H1 (cell line): ENCODE measurements around the gene ZMYM3. TPM values are rescaled to one million over a fixed set of nuclear protein-coding genes. Genes with fewer than 3 reads are reported as not detected.

Experiments
- CTCF ChIA-PET: fragments of 300-600 bp; sonication (Branson Sonifier 250); formaldehyde crosslinking; loops from one replicate; lab custom pipeline; 2021; ENCODE audit not compliant: partially characterized antibody; lab: Charles Lee
- POLR2A ChIA-PET: fragments of 300-600 bp; sonication (Branson Sonifier 250); formaldehyde crosslinking; loops from one replicate; lab custom pipeline; 2021; ENCODE audit warnings: inconsistent platforms; ENCODE audit not compliant: partially characterized antibody; lab: Charles Lee
- DNase-seq, 2 experiments: peaks; one replicate each; pipeline versions ENCODE4 v3.0.0 to v3.0.0-alpha.2; 2010 to 2022; ENCODE audit warnings: low spot score in 2 of 2, low read depth in 1 of 2, mixed read lengths in 1 of 2
- FAIRE-seq: peaks from 2 replicates; lab custom pipeline; 2011; peaks lifted over from hg19 to GRCh38; lab: Jason Lieb, UNC
- H2AFZ ChIP-seq: 2 replicates; pipeline ENCODE4 v1.8.1; 2012; ENCODE audit warnings: low read length, inconsistent platforms
- H2AK5ac ChIP-seq: 2 replicates; pipeline ENCODE4 v1.6.1; 2013; ENCODE audit warnings: low read depth, low read length
- H2BK120ac ChIP-seq: replicated peaks from 2 replicates; pipeline ENCODE3; 2013; ENCODE audit warnings: low read depth, low read length, inconsistent platforms
- H2BK12ac ChIP-seq: 2 replicates; pipeline ENCODE4 v1.6.1; 2013; ENCODE audit warnings: low read depth, low read length
- H2BK15ac ChIP-seq: 2 replicates; pipeline ENCODE4 v1.6.1; 2013; ENCODE audit warnings: low read length
- H2BK20ac ChIP-seq: 2 replicates; pipeline ENCODE4 v1.6.1; 2013; ENCODE audit warnings: low read length
- H2BK5ac ChIP-seq: 2 replicates; pipeline ENCODE4 v1.6.1; 2013; ENCODE audit warnings: low read depth, low read length
- H3K14ac ChIP-seq: 2 replicates; pipeline ENCODE4 v1.6.1; 2013; ENCODE audit warnings: inconsistent platforms; ENCODE audit not compliant: insufficient read length
- H3K18ac ChIP-seq: 2 replicates; pipeline ENCODE4 v1.6.1; 2013; ENCODE audit warnings: low read length; ENCODE audit errors: extremely low read depth
- H3K23ac ChIP-seq: 2 replicates; pipeline ENCODE4 v1.6.1; 2013; ENCODE audit warnings: inconsistent platforms; ENCODE audit not compliant: insufficient read length
- H3K23me2 ChIP-seq: 2 replicates; pipeline ENCODE4 v1.6.1; 2013; ENCODE audit warnings: low read depth, low read length
- H3K27ac ChIP-seq: 2 replicates; pipeline ENCODE4 v1.6.1; 2011; ENCODE audit warnings: low read depth, low read length, inconsistent platforms
- H3K27me3 ChIP-seq, 4 experiments: replicated peaks in 1 of 4; 1 replicate in 1 of 4; 2 replicates in 3 of 4; pipeline versions ENCODE4 v1.6.1 to v1.8.1; 2011 to 2013; ENCODE audit warnings: low read length in 3 of 4, mild to moderate bottlenecking in 3 of 4, inconsistent platforms in 2 of 4, mixed read lengths in 2 of 4, moderate library complexity in 1 of 4; ENCODE audit not compliant: control insufficient read depth in 3 of 4, insufficient read depth in 3 of 4; ENCODE audit errors: extremely low read depth in 1 of 4
- H3K36me3 ChIP-seq, 4 experiments: 2 replicates each; pipeline versions ENCODE4 v1.6.1 to v1.8.1; 2011 to 2013; ENCODE audit warnings: mild to moderate bottlenecking in 4 of 4, low read length in 3 of 4, moderate library complexity in 2 of 4, control low read depth in 1 of 4, inconsistent platforms in 1 of 4; ENCODE audit not compliant: insufficient read depth in 4 of 4, control insufficient read depth in 2 of 4
- H3K4ac ChIP-seq: replicated peaks from 2 replicates; pipeline ENCODE3; 2013; ENCODE audit warnings: low read length, low read depth, mixed read lengths, inconsistent platforms; ENCODE audit not compliant: insufficient read length
- H3K4me1 ChIP-seq, 4 experiments: replicated peaks in 1 of 4; 1 replicate in 1 of 4; 2 replicates in 3 of 4; pipeline versions ENCODE4 v1.6.1 to v1.8.1; 2011 to 2013; ENCODE audit warnings: low read length in 3 of 4, inconsistent platforms in 2 of 4, mixed read lengths in 1 of 4; ENCODE audit not compliant: insufficient read depth in 4 of 4, control insufficient read depth in 3 of 4
- H3K4me2 ChIP-seq, 2 experiments: 2 replicates each; pipeline versions ENCODE4 v1.6.1 to v1.8.1; 2011 to 2013; ENCODE audit warnings: low read depth in 2 of 2, low read length in 2 of 2, control low read depth in 1 of 2, inconsistent platforms in 1 of 2, mild to moderate bottlenecking in 1 of 2; ENCODE audit not compliant: insufficient read depth in 1 of 2
- H3K4me3 ChIP-seq, 4 experiments: fragments of 200-600, 300-600 bp in 1 of 4; sonication (generic), shearing (Covaris generic), sonication (Bioruptor Twin) in 1 of 4; 2 replicates each; pipeline versions ENCODE4 v1.5.1 to v1.8.1; 2011 to 2016; ENCODE audit warnings: low read length in 4 of 4, low read depth in 3 of 4, control low read depth in 2 of 4, inconsistent platforms in 2 of 4, mild to moderate bottlenecking in 2 of 4, mixed read lengths in 1 of 4, moderate library complexity in 1 of 4; ENCODE audit not compliant: insufficient read depth in 2 of 4; ENCODE audit errors: extremely low read depth in 1 of 4
- H3K56ac ChIP-seq: replicated peaks from 2 replicates; pipeline ENCODE3; 2013; ENCODE audit warnings: low read depth, mild to moderate bottlenecking, mixed read lengths, low read length, inconsistent platforms; ENCODE audit not compliant: insufficient read length
- H3K79me1 ChIP-seq: 2 replicates; pipeline ENCODE4 v1.6.1; 2013; ENCODE audit warnings: low read depth, low read length, control low read depth
- H3K79me2 ChIP-seq, 2 experiments: 2 replicates each; pipeline versions ENCODE4 v1.6.1 to v1.8.1; 2012 to 2013; ENCODE audit warnings: low read length in 2 of 2, mild to moderate bottlenecking in 2 of 2, inconsistent platforms in 1 of 2; ENCODE audit not compliant: insufficient read depth in 2 of 2, control insufficient read depth in 1 of 2
- H3K9ac ChIP-seq, 4 experiments: replicated peaks in 1 of 4; 1 replicate in 1 of 4; 2 replicates in 3 of 4; pipeline versions ENCODE4 v1.6.1 to v1.8.1; 2011 to 2013; ENCODE audit warnings: low read depth in 3 of 4, low read length in 3 of 4, control low read depth in 2 of 4, mild to moderate bottlenecking in 2 of 4, moderate library complexity in 2 of 4, inconsistent platforms in 1 of 4; ENCODE audit errors: extremely low read depth in 1 of 4
- H3K9me3 ChIP-seq, 2 experiments: 2 replicates each; pipeline versions ENCODE4 v1.6.1 to v1.8.1; 2012 to 2013; ENCODE audit warnings: mild to moderate bottlenecking in 2 of 2, moderate library complexity in 2 of 2, control low read depth in 1 of 2, inconsistent platforms in 1 of 2, low read depth in 1 of 2, low read length in 1 of 2, mixed read lengths in 1 of 2; ENCODE audit not compliant: insufficient read depth in 2 of 2
- H4K20me1 ChIP-seq, 2 experiments: replicated peaks in 1 of 2; 2 replicates each; pipeline versions ENCODE3 to v1.8.1; 2011 to 2013; ENCODE audit warnings: inconsistent platforms in 2 of 2, low read length in 2 of 2, mild to moderate bottlenecking in 1 of 2; ENCODE audit not compliant: insufficient read depth in 2 of 2, control insufficient read depth in 1 of 2
- H4K5ac ChIP-seq: 2 replicates; pipeline ENCODE4 v1.6.1; 2013; ENCODE audit warnings: low read length, low read depth, mixed read lengths, inconsistent platforms; ENCODE audit not compliant: insufficient read length
- H4K8ac ChIP-seq: 2 replicates; pipeline ENCODE4 v1.8.0; 2013; ENCODE audit warnings: mild to moderate bottlenecking, moderate library complexity, low read length, inconsistent platforms; ENCODE audit not compliant: insufficient read depth; ENCODE audit errors: extremely low read depth
- H4K91ac ChIP-seq: replicated peaks from 2 replicates; pipeline ENCODE3; 2013; ENCODE audit warnings: low read length, mixed read lengths, inconsistent platforms; ENCODE audit not compliant: insufficient read length
- BACH1 ChIP-seq: IDR thresholded peaks from 2 replicates; pipeline ENCODE4 v1.6.1; 2012; ENCODE audit warnings: low read length, improper control_type of control experiment
- MAX ChIP-seq: IDR thresholded peaks from 2 replicates; pipeline ENCODE4 v1.6.1; 2012; ENCODE audit warnings: inconsistent platforms
- PHF8 ChIP-seq: fragments of 200-600 bp; sonication (generic); conservative IDR thresholded peaks from 2 replicates; pipeline ENCODE4 v1.7.1; 2012; ENCODE audit warnings: low read depth, mild to moderate bottlenecking, inconsistent platforms, low read length, moderate library complexity
- POU5F1 ChIP-seq: IDR thresholded peaks from 2 replicates; pipeline ENCODE4 v1.6.1; 2011; ENCODE audit warnings: low read depth, mild to moderate bottlenecking, low read length, moderate library complexity
- RBBP5 ChIP-seq: IDR thresholded peaks from 2 replicates; pipeline ENCODE4 v1.7.1; 2012; ENCODE audit warnings: low read depth, mild to moderate bottlenecking, inconsistent platforms, low read length, moderate library complexity, borderline replicate concordance
- SP2 ChIP-seq: IDR thresholded peaks from 2 replicates; pipeline ENCODE4 v1.6.1; 2012; ENCODE audit warnings: mild to moderate bottlenecking, low read length, inconsistent platforms
- TBP ChIP-seq: IDR thresholded peaks from 2 replicates; pipeline ENCODE4 v1.6.1; 2011; ENCODE audit warnings: low read depth, low read length, improper control_type of control experiment
- TCF12 ChIP-seq: IDR thresholded peaks from 2 replicates; pipeline ENCODE4 v1.6.1; 2011; ENCODE audit warnings: low read depth, mild to moderate bottlenecking, low read length
- TEAD4 ChIP-seq: IDR thresholded peaks from 2 replicates; pipeline ENCODE4 v1.6.1; 2012; ENCODE audit warnings: low read depth, low read length, inconsistent platforms, mixed read lengths
- YY1 ChIP-seq: IDR thresholded peaks from 2 replicates; pipeline ENCODE4 v1.6.1; 2011; ENCODE audit warnings: low read depth, mild to moderate bottlenecking, low read length
- WGBS, 2 experiments: shearing (Covaris generic) in 1 of 2; methylation state at CpG; one replicate each; pipeline versions ENCODE4 v1.1.6 to v1.1.7; 2013 to 2015; ENCODE audit warnings: low lambda C conversion rate in 2 of 2, mixed read lengths in 2 of 2, inconsistent platforms in 1 of 2, low coverage in 1 of 2, missing lambda C conversion rate in 1 of 2; ENCODE audit not compliant: insufficient replicate concordance in 2 of 2, insufficient coverage in 1 of 2, insufficient read length in 1 of 2; ENCODE audit errors: extremely low coverage in 1 of 2, missing lambda C conversion rate in 1 of 2; 5-methylcytosine and 5-hydroxymethylcytosine counted together
- polyA plus RNA-seq, 7 experiments: library from polyadenylated mRNA; depleted of rRNA in 3 of 7; stranded (reverse) in 5 of 7; unstranded in 2 of 7; fragments of >200 nt in 5 of 7; fragments of 200-250 nt in 2 of 7; gene quantifications; 1 replicate in 5 of 7; 2 replicates in 1 of 7; 4 replicates in 1 of 7; pipeline versions ENCODE4 v1.2.1 to v1.2.3, GENCODE V29; 2011 to 2013; ENCODE audit warnings: missing spikeins in 2 of 7, mixed read lengths in 2 of 7
- total RNA-seq: library from RNA; stranded (reverse); fragmentation: NEBNext Ultra II Directional; extraction: Animal tissue kit (Norgen Biotek cat#: 25700); gene quantifications from 2 replicates; pipeline ENCODE4 v1.2.1, GENCODE V29; 2021
- TF ChIP-seq, protein P1 (sequence below): IDR thresholded peaks from 2 replicates; pipeline ENCODE4 v1.6.1; 2011; ENCODE audit warnings: low read length, improper control_type of control experiment

Gene ZMYM3
- total and polyA plus RNA-seq, 2 of the 8 experiments (the other 6 are each of a cell fraction or from before 2014, with no cell fraction given) = 56.7 to 82.0 TPM

DNA sequence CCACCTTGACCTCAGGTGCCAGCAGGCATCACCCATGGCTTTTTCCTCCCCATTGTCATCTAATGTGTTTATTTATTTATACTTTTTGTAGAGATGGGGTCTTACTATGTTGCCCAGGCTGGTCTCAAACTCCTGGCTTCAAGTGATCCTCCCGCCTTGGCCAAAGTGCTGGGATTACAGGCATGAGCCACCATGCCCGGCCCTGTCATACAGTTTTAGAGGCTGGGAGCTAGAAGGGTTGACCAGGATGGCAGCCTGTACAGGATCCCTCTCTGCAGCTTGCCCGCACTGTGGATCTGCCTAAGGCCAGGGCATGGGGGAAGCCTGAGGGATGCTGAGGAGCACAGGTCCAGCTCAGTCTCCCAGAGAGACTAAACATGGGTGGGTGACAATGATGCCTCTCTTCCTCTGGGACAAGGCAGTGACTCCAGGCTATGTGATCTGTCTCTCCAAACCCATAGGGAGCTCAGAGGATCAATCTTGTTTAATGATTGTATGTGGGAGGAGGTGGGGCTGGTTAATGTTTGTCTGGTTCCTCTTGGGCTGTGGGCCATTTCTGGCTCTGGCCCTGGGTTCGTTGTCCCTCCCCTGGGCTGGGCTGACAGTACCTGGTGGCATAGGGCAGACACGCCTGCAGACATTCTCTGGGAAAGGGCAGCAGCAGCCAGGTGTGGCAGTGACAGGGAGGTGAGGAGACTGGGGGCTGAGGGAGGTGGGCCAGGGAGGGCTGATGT, 39.2 kb downstream of the ZMYM3 start:
- H3K23me2 ChIP-seq = no peaks in the 10 kb centered on the region
- no peak overlapping the region for H3K56ac ChIP-seq
- H3K9me3 ChIP-seq = no peaks in the 10 kb centered on the region
- no peaks in the 10 kb centered on the region for H3K79me2 ChIP-seq
- peaks cover 0 to 3% (median 0%) of the 10 kb centered on the region in 4 experiments; a peak in 3 of 7 replicates for H3K4me1 ChIP-seq
- no peaks in the 10 kb centered on the region for H3K36me3 ChIP-seq
- no peak overlapping the region for H3K18ac ChIP-seq
- H4K91ac ChIP-seq = no peak overlapping the region
- TF ChIP-seq SP2 (no peak), RBBP5 (no peak), POU5F1 (no peak), BACH1 (no peak), TCF12 (no peak), MAX (no peak), YY1 (no peak), PHF8 (no peak), TEAD4 (no peak), TBP (no peak)
- TF ChIP-seq, protein P1, sequence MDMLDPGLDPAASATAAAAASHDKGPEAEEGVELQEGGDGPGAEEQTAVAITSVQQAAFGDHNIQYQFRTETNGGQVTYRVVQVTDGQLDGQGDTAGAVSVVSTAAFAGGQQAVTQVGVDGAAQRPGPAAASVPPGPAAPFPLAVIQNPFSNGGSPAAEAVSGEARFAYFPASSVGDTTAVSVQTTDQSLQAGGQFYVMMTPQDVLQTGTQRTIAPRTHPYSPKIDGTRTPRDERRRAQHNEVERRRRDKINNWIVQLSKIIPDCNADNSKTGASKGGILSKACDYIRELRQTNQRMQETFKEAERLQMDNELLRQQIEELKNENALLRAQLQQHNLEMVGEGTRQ = no peak
- H3K14ac ChIP-seq = no peak overlapping the region
- H4K5ac ChIP-seq = no peak overlapping the region
- no peak overlapping the region for H3K23ac ChIP-seq
- no peak overlapping the region; the same call in 1 of the 2 replicates for H4K8ac ChIP-seq
- H2AK5ac ChIP-seq = no peak overlapping the region
- H2BK120ac ChIP-seq = no peak overlapping the region
- H3K27ac ChIP-seq = no peak overlapping the region
- no peaks in the 10 kb centered on the region for H3K27me3 ChIP-seq
- no peak overlapping the region for H2BK12ac ChIP-seq
- DNase-seq (no peak), FAIRE-seq (no peak)
- CTCF ChIA-PET = interaction anchor here (0.6 kb wide), 1 partner anchor 22 kb away, joined by 3 read pairs; no protein-coding TSS in a partner anchor
- no peak overlapping the region for H2AFZ ChIP-seq
- no peak overlapping the region for H3K4me3 ChIP-seq
- no peak overlapping the region for H3K9ac ChIP-seq
- no peak overlapping the region for H2BK15ac ChIP-seq
- no peaks in the 10 kb centered on the region for H3K79me1 ChIP-seq
- no peak overlapping the region for H3K4me2 ChIP-seq
- H3K4ac ChIP-seq = no peak overlapping the region
- POLR2A ChIA-PET = no interaction called here
- 83% methylated on average over 2 of the region's 5 CpGs; no CpG with 5 or more reads in 1 of the 2 experiments for WGBS, 2 experiments
- no peak overlapping the region for H2BK5ac ChIP-seq
- no peaks in the 10 kb centered on the region for H4K20me1 ChIP-seq
- no peak overlapping the region for H2BK20ac ChIP-seq
